ENCODE measurements around the gene DRGX. TPM values are rescaled to one million over a fixed set of nuclear protein-coding genes. Genes with fewer than 3 reads are reported as not detected.

Gene DRGX
- total RNA-seq, 1 donor = not detected

- Histone ChIP-seq H3K27ac (ENCODE audit: low read depth, low read length) (no peak overlapping the region), H3K79me2 (ENCODE audit: insufficient read depth, low read length) (no peaks in the 10 kb centered on the region), H2AFZ (ENCODE audit: low read length) (no peak overlapping the region), H3K4me2 (ENCODE audit: insufficient read depth, low read length) (no peak overlapping the region), H3K27me3 (ENCODE audit: insufficient read depth, low read length) (peaks cover 91% of the 10 kb centered on the region), H3K36me3 (ENCODE audit: insufficient read depth, low read length) (no peaks in the 10 kb centered on the region), H4K20me1 (ENCODE audit: insufficient read depth, low read length) (no peaks in the 10 kb centered on the region), H3K4me1 (ENCODE audit: insufficient read depth, low read length) (no peaks in the 10 kb centered on the region), H3K4me3 (ENCODE audit: insufficient read depth, low read length) (no peak overlapping the region), H3K9me3 (ENCODE audit: low read depth, low read length) (no peaks in the 10 kb centered on the region)
- TF ChIP-seq CTCF (IDR thresholded peaks at IDR 0.05; ENCODE audit: extremely low read depth, low read depth, low read length) = no peak
- no peak for DNase-seq (ENCODE audit: insufficient read length, low spot score, missing footprints)
These were observed 2.6 kb downstream of the DRGX start for GRCh38 chr10:49393301-49393700.

GRCh38 chr10:49389361-49389933 is 6.4 kb downstream of the DRGX start:
- Histone ChIP-seq H2AFZ (ENCODE audit: low read length) (no peak overlapping the region), H3K27ac (ENCODE audit: low read depth, low read length) (no peak overlapping the region), H3K36me3 (ENCODE audit: insufficient read depth, low read length) (no peaks in the 10 kb centered on the region), H3K4me2 (ENCODE audit: insufficient read depth, low read length) (no peak overlapping the region), H3K4me3 (ENCODE audit: insufficient read depth, low read length) (no peak overlapping the region), H3K27me3 (ENCODE audit: insufficient read depth, low read length) (peaks cover 53% of the 10 kb centered on the region), H3K79me2 (ENCODE audit: insufficient read depth, low read length) (no peaks in the 10 kb centered on the region), H4K20me1 (ENCODE audit: insufficient read depth, low read length) (no peaks in the 10 kb centered on the region), H3K9me3 (ENCODE audit: low read depth, low read length) (no peaks in the 10 kb centered on the region), H3K4me1 (ENCODE audit: insufficient read depth, low read length) (peaks cover 5% of the 10 kb centered on the region)
- no peak for DNase-seq (ENCODE audit: insufficient read length, low spot score, missing footprints)
- no peak for TF ChIP-seq CTCF (IDR thresholded peaks at IDR 0.05; ENCODE audit: extremely low read depth, low read depth, low read length)

- Histone ChIP-seq H3K4me3 (ENCODE audit: insufficient read depth, low read length) (no peak overlapping the region), H4K20me1 (ENCODE audit: insufficient read depth, low read length) (no peaks in the 10 kb centered on the region), H3K36me3 (ENCODE audit: insufficient read depth, low read length) (no peaks in the 10 kb centered on the region), H3K9me3 (ENCODE audit: low read depth, low read length) (no peaks in the 10 kb centered on the region), H3K4me2 (ENCODE audit: insufficient read depth, low read length) (no peak overlapping the region), H3K27ac (ENCODE audit: low read depth, low read length) (no peak overlapping the region), H3K27me3 (ENCODE audit: insufficient read depth, low read length) (peaks cover 40% of the 10 kb centered on the region), H3K79me2 (ENCODE audit: insufficient read depth, low read length) (no peaks in the 10 kb centered on the region), H2AFZ (ENCODE audit: low read length) (no peak overlapping the region), H3K4me1 (ENCODE audit: insufficient read depth, low read length) (peaks cover 5% of the 10 kb centered on the region)
- TF ChIP-seq CTCF (IDR thresholded peaks at IDR 0.05; ENCODE audit: extremely low read depth, low read depth, low read length) = no peak
- no peak for DNase-seq (ENCODE audit: insufficient read length, low spot score, missing footprints)
These were observed 7.7 kb downstream of the DRGX start for GRCh38 chr10:49388161-49388560.

GRCh38 chr10:49387071-49387470 is 8.8 kb downstream of the DRGX start:
- peak; percentile 97 for DNase-seq (ENCODE audit: insufficient read length, low spot score, missing footprints)
- no peak overlapping the region for H2AFZ ChIP-seq (ENCODE audit: low read length)
- peaks cover 36% of the 10 kb centered on the region for H3K27me3 ChIP-seq (ENCODE audit: insufficient read depth, low read length)
- no peak overlapping the region for H3K27ac ChIP-seq (ENCODE audit: low read depth, low read length)
- H3K36me3 ChIP-seq (ENCODE audit: insufficient read depth, low read length) = no peaks in the 10 kb centered on the region
- H3K4me3 ChIP-seq (ENCODE audit: insufficient read depth, low read length) = no peak overlapping the region
- H3K79me2 ChIP-seq (ENCODE audit: insufficient read depth, low read length) = no peaks in the 10 kb centered on the region
- TF ChIP-seq CTCF (IDR thresholded peaks at IDR 0.05; ENCODE audit: extremely low read depth, low read depth, low read length) = no peak
- H3K4me2 ChIP-seq (ENCODE audit: insufficient read depth, low read length) = peak overlapping the region; percentile 63
- peaks cover 5% of the 10 kb centered on the region for H3K4me1 ChIP-seq (ENCODE audit: insufficient read depth, low read length)
- no peaks in the 10 kb centered on the region for H4K20me1 ChIP-seq (ENCODE audit: insufficient read depth, low read length)
- no peaks in the 10 kb centered on the region for H3K9me3 ChIP-seq (ENCODE audit: low read depth, low read length)
